HG02763 (cell line): ENCODE data around the gene DENND5B.
"Not testable (repeated sequence)": the region's sequence is repeated elsewhere in the genome, so short reads cannot be mapped to it uniquely, and the experiment has no call there.

Source experiments
- ATAC-seq: cut with Tn5 transposase; IDR thresholded peaks from one replicate; pipeline ENCODE4 v1.9.1; 2021; ENCODE audit warnings: mild to moderate bottlenecking, moderate library complexity; ENCODE audit not compliant: unreplicated experiment

DENND5B gene

GRCh38 chr12:31590642-31591379, at the start of gene DENND5B:
DENND5B (minus strand) TSS chr12:31591136; CDS start chr12:31590832, 304 bp downstream.
- peak; percentile 50 for ATAC-seq

GRCh38 chr12:31634620-31635019, 43.7 kb upstream of the DENND5B start:
- no peak for ATAC-seq

- ATAC-seq: no peak
Observed at GRCh38 chr12:31633464-31633863, 42.5 kb upstream of the DENND5B start.

DNA sequence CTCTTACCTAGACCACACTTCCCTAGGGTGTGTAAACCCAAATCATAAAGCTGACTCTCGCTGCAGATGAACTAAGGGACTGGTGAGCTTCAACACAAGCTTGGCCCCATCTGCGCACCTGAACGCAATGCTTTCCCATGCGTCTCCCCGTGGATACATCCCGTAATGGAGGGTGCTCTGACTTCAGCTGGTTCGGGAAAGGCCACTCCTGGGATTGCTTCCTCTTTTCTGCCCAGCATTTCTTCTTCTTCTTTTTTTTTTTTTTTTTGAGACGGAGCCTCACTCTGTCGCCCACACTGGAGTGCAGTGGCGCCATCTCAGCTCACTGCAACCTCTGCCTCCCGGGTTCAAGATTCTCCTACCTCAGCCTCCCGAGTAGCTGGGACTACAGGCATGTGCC, 40.9 kb upstream of the DENND5B start:
- ATAC-seq: no peak

DNA sequence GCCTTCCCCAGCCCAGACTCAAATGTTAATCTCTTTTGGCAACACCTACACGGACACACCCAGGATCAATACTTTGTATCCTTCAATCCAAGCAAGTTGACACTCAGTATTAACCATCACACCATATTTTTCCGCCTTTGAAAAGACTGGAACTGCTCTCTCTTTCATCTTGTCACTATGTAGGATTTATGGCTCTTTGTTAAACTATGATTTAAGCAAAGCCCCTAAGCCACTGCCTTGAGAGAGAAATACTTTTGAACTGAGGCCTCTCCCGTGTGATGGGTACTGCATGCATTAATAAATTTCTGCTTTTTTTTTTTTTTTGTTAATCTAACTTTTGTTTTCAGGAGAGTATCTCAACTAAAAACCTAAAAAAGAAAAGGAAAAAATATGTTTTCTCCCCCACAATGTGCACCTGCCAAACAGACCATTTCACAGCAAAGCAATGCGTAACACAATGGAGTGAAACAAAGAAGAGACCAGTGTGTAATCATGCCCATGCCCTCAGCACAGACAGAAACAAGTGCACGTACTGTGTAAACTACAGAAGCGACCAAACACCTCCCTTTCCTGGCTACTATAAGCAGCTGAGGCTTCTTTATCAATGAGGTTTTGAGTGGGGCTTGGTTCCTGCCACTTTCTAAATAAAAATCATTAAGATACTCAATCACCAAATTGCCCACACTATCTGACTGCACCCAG, 40.2 kb upstream of the DENND5B start:
- ATAC-seq: no peak

GRCh38 chr12:31629756-31630732, 39.1 kb upstream of the DENND5B start:
- ATAC-seq: no peak

DNA sequence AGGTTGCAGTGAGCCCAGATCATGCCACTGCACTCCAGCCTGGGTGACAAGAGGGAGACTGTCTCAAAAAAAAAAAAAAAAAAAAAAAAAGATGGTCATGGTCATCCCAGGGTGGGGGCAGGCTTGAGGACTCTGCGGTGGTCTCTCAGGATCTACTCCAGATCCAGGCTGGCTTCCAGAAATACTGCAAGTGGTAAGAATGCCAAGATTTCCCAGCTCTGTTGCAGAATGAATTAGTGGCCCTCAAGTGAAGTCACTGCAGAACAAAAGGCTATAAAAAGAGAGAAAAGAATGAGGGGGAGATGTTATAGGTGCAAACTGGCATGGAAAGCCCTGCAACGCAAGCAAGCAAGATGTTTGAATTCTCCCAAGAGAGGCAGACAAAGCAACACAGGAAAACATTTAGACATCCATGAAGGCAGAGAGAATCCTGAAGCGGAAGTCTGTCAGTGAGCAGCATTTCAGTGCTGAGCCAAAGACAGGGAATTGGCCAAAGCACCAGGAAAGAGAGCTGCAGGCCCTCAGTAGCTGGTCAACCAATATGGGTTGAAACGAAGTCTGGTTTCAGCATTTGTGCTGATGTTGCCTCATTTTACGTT, 36.6 kb upstream of the DENND5B start:
- ATAC-seq: no peak

GRCh38 chr12:31626270-31626995, 35.5 kb upstream of the DENND5B start:
- ATAC-seq: no peak

DNA sequence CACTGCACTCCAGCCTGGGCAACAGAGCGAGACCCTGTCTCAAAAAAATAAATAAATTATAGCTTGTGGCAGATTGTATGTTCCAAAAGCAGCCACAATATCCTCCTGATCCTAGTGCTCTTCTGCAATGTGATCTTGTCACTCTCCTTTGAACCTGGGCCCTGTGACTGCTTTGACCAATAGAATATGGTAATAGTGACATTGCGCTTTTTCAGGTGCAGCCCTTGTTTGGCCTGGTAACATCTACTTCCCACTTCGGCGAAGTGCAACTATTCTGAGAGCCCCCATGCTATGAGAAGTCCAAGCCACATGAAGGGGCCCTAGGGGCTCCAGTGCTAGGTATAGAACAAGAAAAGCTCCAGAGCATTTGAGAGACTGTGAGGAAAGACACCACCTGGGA, 31.1 kb upstream of the DENND5B start:
- ATAC-seq: no peak

GRCh38 chr12:31620311-31620710, 29.4 kb upstream of the DENND5B start:
- no peak for ATAC-seq

GRCh38 chr12:31618228-31619025, 27.5 kb upstream of the DENND5B start:
- no peak for ATAC-seq

- no peak for ATAC-seq
Observed at GRCh38 chr12:31612819-31613218, 21.9 kb upstream of the DENND5B start.

GRCh38 chr12:31608299-31608698, 17.4 kb upstream of the DENND5B start:
- not testable (repeated sequence) for ATAC-seq

DNA sequence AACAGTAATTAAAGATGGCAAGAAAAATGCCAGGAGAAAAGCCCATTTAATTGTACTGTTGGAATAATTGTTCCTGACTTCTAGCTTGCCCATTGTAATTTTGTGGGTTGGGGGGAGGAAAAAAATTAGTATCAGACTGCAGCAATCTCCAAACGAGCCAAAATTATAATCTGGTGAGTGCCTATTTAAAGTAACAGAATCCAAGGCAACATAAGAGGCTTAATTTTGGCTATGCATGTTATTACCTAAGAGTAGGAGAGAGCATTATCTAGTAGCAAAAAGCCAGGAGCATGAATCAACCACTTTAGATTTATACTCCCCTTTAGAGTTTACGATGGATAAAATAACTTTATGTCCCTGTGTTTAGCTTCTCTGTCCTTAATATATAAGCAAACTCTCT, 14.6 kb upstream of the DENND5B start:
- ATAC-seq: no peak

DNA sequence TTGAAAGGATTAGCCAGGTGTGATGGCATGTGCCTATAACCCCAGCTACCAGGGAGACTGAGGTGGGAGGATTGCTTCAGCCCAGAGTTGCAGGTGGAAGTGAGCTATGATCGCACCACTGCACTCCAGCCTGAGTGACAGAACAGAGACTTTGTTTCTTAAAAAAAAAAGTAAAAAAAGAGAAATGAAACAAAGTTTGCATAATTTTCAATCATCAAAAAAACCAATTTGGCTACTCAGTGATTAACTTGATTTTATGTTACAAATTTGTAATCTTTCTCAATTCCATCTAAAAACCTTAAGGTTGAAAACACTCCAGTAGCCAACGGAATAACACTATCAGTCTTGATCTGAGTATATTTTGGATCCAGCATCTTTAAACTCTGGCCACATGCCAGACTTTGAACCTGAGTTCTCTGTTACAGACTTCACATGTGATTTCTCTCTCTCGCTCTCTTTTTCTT, 12.6 kb upstream of the DENND5B start:
- ATAC-seq: peak; percentile 98

- no peak for ATAC-seq
Observed at GRCh38 chr12:31600750-31601149, 9.8 kb upstream of the DENND5B start.

GRCh38 chr12:31600252-31600651, 9.3 kb upstream of the DENND5B start:
- ATAC-seq: no peak

GRCh38 chr12:31599053-31599452, 8.1 kb upstream of the DENND5B start:
- peak; percentile 43 for ATAC-seq

DNA sequence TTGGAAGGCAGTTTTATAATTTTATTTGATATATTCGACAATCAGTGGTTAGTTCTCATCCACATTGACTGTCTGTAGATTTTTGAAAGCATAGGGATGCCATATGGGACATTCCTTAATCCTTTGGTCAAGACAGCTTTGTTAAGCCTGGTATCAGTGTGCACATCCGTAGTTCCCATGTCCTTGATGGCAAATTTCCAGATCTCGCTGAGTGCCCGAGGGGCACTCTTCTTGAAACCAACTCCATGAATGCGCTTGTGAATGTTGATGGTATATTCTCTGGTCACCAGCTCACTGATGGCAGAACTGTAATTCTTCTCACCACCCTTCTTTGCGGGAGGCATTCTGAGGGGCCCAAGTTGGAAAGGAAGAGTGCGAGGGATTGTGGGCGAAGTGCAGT, 6.1 kb upstream of the DENND5B start:
- no peak for ATAC-seq
